CD4-positive, alpha-beta T cell treated with Interleukin-6 at 100 ng/mL for 8 hours (primary cell): ENCODE results near the gene GRID1.
"Not testable (repeated sequence)": the region's sequence is repeated elsewhere in the genome, so short reads cannot be mapped to it uniquely, and the experiment has no call there.

ENCODE experiments used
- DNase-seq: peaks from one replicate; pipeline ENCODE4 v3.0.0-alpha.2; 2020; ENCODE audit warnings: mixed read lengths, low spot score

Gene GRID1

DNA sequence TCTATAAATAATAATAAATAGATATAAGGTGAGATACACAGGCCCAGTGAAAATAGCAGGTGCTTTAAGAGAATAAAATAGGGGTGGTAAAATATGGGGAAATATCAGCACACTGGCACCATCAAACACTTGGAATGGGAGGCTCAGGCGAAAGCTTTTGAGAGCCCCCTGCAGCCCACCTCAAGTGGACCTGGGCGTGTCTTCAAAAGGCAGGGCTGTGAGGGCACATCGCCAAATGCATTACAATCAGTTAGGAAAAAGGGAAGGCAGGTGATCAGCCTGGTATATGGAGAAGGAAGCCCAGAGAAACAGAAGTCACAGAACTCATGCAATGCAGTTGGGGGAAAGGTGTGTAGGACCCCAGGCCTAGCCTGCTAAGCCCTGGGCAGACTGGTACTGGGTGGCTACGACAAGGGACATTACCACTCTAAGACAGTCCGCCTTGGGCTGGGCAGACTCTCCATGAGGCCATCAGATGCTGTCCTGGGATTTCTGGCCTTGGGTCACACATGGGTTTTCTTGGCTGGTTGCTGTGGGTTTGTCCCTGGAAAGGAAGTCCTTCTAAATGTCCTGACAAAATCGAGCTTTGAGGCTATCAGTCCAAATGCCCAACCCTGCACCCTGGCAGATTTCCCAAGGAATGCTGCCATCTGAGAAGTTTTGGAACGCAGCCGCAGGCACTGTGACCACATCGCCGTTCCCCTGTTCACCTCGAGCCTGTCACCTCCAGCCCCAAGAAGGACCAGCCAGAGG lies 330.6 kb downstream of the GRID1 start:
- no peak for DNase-seq

GRCh38 chr10:86034710-86035109 lies 331.9 kb downstream of the GRID1 start:
- DNase-seq = no peak

- DNase-seq = no peak
Measured at GRCh38 chr10:86033581-86033980, 333.0 kb downstream of the GRID1 start.

DNA sequence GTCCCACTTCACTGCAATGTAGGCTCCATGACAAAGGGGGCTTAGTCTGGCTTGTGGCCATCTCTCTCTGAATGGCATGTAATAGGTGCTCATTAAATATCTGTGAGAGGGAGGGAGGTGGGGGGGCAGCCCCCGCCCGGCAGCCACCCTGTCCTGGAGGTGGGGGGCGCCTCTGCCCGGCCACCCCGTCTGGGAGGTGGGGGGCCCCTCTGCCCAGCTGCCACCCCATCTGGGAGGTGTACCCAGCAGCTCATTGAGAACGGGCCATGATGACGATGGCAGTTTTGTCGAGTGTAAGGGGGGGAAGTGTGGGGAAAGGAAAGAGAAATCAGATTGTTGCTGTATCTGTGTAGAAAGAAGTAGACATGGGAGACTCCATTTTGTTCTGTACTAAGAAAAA lies 334.5 kb downstream of the GRID1 start:
- DNase-seq = not testable (repeated sequence)

- DNase-seq = no peak
Measured at GRCh38 chr10:86030312-86030711, 336.3 kb downstream of the GRID1 start.

- no peak for DNase-seq
Measured at GRCh38 chr10:86027346-86027745, 339.2 kb downstream of the GRID1 start.

DNA sequence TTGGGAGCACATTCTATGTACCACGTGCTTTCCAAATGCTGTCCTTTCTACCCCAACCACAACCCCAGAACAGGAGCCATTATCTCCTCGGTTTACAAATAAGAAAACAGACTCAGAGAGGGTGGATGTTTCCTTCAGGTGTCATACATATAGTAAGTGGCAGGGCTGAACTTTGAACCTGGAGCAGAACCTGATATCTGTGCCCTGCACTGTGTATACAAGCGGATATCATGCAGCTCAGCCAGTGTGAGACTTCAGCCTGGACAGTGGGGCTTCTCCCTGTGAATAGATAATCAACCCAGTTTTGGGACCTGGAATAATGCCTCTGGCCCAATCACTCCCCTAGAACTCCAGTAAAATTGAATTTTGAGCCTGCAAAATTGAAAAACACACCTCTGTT lies 341.1 kb downstream of the GRID1 start:
- no peak for DNase-seq

GRCh38 chr10:86024281-86025041 lies 342.1 kb downstream of the GRID1 start:
- no peak for DNase-seq

DNA sequence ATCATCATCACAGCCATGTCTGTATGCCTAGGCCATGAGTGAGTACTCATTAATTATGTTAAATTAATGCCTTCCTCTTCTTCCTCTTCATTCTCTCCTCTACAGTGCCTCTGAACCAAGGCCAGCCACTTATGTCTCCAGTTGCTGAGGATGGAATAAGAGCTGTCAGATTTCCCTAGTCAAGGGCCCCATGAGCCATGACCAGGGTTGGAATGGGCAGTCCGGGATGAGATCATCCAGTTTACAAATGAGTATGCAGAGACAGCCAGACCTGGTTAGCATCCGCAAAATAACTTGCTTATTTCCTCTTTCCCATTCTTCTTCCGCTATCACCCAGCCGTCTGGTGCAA lies 342.7 kb downstream of the GRID1 start:
- no peak for DNase-seq

- no peak for DNase-seq
Measured at GRCh38 chr10:86023336-86023735, 343.3 kb downstream of the GRID1 start.

DNA sequence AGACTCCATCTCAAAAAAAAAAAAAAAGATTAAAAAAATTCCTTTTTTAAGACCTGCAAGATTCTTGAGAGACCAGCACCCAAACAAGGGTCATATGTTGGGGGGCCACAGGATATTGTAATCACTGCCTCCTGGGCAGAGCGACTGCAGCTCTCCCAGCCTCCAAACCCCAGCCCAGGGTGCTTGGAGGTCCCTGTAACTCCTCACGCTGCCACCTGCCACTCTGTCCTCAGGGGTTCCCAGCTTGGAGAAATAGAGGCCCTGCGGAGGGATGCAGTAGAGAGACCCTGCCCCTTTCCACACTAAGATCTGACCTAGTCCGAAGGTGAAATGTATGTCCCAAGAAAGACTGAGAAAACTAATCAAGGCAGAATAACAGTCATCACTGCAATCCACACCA lies 343.7 kb downstream of the GRID1 start:
- no peak for DNase-seq

DNA sequence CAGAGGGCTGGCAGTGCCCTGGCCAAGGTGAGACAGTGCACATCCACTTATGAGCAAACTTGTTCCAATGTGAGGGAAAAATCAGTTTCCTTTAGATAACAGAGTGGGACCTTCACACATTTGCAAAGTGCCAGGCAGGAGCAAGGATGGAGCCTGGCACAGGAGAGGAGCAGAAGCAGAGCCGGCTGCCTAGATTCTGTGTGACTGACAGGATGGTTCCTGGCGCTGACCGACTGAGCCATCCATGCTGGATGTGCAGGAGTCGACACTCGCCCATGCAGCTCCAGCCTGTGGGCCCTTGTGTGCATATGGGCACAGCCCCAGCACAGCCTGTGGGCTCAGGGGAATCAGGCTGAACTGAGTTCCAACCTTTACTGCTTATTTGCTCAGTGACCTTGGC lies 346.5 kb downstream of the GRID1 start:
- DNase-seq = no peak

DNA sequence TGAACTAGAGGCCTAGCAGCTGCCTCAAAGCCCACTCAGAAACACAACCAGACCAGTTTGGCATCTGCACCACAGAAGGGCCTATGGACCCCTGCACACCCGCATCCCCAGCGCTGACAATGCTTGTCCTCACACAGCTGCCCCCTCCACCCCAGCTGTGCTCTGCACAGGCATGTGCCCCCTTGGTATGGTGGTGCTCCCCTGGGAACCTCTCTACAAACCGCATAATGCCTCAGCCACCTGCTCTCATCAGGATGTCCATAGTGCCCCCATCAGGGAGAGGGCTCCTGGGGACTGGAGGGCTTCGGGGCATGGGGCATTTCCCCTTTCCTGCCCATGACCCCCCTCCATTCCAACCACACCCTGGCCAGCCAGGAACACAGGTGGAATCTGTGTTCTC lies 347.5 kb downstream of the GRID1 start:
- no peak for DNase-seq

DNA sequence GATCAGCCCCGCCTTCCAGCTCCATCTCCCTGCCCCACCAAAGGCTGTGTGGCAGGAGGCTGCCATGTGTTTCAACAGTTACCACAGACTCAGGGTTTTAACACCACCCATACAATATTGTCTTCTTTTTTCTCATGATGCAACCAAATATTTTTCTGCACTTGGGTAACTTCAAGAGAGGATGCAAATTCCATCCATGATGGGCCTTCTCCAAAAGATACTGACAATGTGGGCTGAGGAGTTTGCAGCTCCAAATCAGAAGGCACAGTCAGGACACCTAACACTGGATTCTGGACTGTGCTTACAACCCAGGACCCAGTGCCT lies 347.9 kb downstream of the GRID1 start:
- DNase-seq = no peak

DNA sequence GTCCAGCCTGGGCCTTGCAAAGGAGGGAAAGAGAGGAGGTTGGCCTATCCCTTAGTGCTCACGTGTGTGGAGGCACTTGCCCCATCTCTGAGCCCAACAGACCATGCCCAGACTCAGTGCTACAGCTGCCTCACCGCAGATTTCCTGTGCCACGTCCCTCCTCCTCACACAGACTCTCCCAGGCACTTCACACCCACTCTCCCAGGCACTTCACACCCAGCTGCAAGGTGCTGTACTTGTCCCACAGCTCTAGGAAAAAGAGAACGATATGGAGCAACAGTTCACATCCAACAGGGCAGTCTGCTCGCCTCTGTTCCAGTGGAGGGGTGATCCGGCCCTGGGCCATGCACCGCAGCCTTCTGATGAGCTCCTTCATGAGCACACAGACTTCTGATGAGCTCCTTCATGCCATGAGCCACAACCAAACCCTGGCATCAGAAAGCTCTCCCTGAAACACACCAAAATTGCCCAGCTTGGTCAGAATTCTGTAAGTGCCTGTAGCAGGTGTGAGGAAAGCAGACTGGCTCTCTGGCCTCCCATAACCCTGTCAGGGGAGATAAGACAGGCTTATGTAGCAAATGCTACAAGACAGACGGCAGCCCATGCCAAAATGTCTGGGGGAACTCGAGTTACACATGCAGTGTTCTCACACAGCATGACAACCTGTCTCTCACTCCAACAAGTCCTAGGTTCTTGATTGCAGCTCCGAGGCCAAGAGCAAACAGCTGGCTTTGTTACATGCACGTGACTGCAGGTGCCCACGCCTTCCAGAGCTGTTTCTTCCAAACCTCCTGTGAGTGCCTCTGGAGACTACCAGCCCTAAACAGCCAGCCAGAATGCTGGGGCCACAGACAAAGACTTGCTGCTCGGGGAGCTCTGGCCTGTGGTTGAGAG lies 348.5 kb downstream of the GRID1 start:
- no peak for DNase-seq

DNA sequence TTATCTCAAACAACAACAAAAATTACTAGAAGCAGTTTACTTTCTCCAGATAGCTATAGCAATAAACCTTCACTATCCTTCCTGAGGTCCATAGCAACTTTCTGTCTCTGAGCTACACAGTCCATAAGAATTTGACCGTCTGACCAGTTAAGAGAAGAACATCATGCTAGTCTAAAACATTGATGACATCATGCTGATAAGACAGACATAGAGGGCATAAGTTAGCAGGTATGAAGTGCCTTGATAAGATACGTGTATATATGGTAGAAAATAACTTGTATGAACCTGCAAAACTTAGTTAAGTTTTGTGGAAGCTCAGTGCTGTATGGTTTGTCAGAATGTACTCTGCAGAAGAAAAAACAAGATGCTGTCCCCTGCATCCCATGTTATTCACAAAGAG lies 353.0 kb downstream of the GRID1 start:
- DNase-seq = no peak

DNA sequence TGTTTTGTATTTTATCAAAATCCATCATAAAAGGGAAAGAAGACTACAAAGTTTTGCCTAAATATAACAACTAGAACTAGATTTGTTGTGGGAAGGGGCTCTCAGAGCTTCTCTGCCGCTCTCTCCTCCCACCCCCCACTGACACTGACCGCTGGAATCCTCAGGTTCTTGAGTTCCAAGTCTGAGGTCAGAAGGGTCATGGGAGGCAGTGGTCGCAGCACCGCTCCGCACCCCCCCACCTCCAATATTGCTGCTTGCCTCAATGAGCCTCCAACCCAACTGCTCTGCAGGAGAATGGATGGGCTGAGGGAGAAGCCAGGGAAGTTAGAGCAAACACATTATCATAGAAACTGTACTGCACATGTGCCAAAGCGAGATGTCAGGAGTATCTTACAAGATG lies 359.4 kb downstream of the GRID1 start:
- DNase-seq = no peak

DNA sequence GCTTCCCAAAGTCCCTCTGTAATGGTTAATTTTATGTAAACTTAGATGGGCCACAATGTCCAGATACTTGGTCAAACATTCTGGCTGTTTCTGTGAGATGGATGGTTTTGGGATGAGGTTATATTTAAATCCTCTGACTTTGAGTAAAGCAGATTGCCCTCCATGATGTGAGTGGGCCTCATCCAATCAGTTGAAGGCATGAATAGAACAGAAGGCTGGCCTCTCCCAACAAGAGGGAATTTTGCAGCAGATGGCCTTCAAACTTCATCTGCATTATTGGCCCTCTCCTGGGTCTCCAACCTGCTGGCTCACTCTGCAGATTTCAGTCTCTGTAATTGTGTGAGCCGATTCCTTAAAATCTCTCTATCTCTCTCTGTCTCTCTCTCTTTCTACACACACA lies 362.3 kb downstream of the GRID1 start:
- DNase-seq = no peak

DNA sequence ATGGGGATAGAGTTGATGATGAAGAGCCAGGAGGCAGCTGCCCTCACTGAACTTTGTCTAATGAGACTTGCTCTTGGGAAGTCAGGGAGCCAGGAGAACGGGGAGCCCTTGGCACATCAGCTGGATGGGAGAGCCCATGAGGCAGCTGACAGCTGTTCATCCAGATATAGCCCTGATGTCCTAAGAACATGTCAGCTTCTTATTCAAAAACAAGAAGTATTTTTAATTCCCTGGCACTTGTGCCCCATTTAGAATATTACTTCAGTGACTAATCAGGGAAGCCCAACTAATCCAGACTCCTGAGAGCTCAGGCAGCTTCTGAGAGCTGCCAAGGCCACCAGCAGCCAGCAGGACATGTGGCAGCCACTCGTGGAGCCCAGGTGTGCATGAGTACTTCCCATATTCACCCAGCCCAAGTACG lies 363.4 kb downstream of the GRID1 start:
- no peak for DNase-seq

DNA sequence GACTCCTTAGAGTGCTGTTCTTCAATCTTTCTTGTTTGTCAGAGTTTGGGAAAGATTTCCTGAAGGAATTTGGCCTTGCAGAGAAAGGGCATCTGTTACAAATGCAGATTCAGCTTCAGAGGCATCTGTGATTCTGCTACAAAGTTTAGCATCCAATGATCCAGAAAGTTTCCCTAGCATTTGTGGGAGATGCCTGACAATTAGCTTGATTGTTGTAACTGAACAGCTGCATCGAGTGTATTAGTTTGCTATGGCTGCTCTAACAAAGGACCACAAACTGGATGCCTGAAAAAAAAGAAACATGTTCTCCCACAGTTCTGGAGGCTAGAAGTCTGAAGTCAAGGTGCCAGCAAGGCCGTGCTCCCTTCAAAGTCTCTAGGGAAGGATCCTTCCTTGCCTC lies 365.1 kb downstream of the GRID1 start:
- DNase-seq = no peak

DNA sequence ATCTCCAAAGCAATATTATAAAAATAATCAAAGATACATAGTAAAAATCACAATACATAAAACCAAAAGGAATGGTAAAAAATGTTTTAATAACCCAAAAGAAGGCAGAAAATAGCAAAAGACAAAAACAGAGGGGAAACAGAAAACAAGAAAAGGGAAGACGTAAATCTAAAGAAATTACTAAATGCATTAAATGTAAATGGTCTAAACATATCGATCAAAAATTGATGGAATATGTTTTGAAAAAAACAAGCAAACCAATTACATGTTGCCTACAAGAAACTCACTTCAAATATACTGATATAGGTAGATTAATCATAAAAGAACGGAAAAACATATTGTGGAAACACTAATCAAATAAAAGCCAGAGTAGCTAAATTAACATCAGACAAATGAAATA lies 369.1 kb downstream of the GRID1 start:
- DNase-seq = no peak

DNA sequence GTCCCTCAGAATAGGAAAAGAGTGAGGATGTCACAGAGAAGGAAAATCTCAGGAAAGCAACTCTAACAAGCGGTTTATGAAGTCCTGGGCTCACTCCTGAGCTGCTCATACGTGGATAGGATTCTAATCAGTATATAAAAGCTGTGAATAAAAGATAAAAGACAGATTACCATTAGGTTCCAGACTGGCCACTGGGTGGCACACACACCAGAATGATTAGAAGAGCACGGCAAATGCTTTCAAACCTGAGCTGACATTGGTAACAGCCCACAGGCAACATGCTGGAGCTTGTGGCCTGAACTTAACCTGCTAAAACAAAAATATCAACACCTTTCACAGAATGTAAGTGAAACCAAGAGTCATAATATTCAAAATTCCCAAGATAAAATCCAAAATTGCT lies 370.8 kb downstream of the GRID1 start:
- no peak for DNase-seq
